Transverse colon (tissue), 4 donors: ENCODE measurements around the gene CASP5.

ENCODE experiments used
- EP300 ChIP-seq: sonication (generic); formaldehyde crosslinking; IDR thresholded peaks from one replicate; pipeline ENCODE4 v1.6.1; 2017; ENCODE audit warnings: antibody characterized with exemption, low read depth
- POLR2A ChIP-seq: fragments of 450-650 bp; IDR thresholded peaks from one replicate; pipeline ENCODE4 v1.6.1; 2016; ENCODE audit warnings: antibody characterized with exemption, mild to moderate bottlenecking, moderate library complexity
- POLR2AphosphoS5 ChIP-seq, 3 donors: sonication (generic); formaldehyde crosslinking; IDR thresholded peaks; one replicate each; pipeline ENCODE4 v1.6.1; 2016; ENCODE audit warnings: antibody characterized with exemption in 3 of 3
- TF ChIP-seq, protein P1 (sequence below), 5 experiments: fragments of 200-600 bp in 3 of 5; fragments of 450-650 bp in 2 of 5; sonication (generic) in 3 of 5; IDR thresholded peaks; 1 replicate in 2 of 5; 2 replicates in 3 of 5; pipeline ENCODE4 v1.5.1; 2016 to 2017; ENCODE audit warnings: antibody characterized with exemption in 5 of 5, inconsistent platforms in 3 of 5, mild to moderate bottlenecking in 2 of 5, moderate library complexity in 1 of 5

GRCh38 chr11:104970756-104971155 is 52.2 kb downstream of the CASP5 start:
- TF ChIP-seq, protein P1, sequence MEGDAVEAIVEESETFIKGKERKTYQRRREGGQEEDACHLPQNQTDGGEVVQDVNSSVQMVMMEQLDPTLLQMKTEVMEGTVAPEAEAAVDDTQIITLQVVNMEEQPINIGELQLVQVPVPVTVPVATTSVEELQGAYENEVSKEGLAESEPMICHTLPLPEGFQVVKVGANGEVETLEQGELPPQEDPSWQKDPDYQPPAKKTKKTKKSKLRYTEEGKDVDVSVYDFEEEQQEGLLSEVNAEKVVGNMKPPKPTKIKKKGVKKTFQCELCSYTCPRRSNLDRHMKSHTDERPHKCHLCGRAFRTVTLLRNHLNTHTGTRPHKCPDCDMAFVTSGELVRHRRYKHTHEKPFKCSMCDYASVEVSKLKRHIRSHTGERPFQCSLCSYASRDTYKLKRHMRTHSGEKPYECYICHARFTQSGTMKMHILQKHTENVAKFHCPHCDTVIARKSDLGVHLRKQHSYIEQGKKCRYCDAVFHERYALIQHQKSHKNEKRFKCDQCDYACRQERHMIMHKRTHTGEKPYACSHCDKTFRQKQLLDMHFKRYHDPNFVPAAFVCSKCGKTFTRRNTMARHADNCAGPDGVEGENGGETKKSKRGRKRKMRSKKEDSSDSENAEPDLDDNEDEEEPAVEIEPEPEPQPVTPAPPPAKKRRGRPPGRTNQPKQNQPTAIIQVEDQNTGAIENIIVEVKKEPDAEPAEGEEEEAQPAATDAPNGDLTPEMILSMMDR (IDR thresholded peaks at IDR 0.05), result no peak
- TF ChIP-seq POLR2AphosphoS5 (IDR thresholded peaks at IDR 0.05), result no peak
- TF ChIP-seq EP300, result no peak
- no peak for TF ChIP-seq POLR2A
